GM21360 (cell line): ENCODE measurements around the gene NCOA1.

Experiments used
- ATAC-seq: cut with Tn5 transposase; IDR thresholded peaks from one replicate; pipeline ENCODE4 v1.9.1; 2021; ENCODE audit warnings: mild to moderate bottlenecking, moderate library complexity; ENCODE audit not compliant: unreplicated experiment

NCOA1 gene

DNA sequence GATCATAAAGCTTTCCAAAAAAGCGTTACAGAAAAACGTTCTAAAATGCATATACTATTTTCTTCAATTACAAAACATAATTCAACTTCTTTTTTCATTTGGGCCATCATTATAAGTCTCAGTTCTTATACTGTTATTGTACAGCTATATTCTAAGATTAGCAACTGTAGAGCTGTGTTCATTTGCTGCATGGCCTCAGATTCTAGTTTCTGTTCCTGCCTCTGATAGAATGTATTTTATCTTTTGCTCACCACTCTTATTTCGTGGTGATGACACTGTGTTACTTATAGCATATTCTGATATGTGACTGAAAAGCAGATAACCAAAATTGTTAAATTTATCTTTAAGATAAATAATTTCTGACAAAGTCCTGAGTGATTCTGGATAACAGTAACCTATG, 234.9 kb downstream of the NCOA1 start:
- ATAC-seq, result no peak

DNA sequence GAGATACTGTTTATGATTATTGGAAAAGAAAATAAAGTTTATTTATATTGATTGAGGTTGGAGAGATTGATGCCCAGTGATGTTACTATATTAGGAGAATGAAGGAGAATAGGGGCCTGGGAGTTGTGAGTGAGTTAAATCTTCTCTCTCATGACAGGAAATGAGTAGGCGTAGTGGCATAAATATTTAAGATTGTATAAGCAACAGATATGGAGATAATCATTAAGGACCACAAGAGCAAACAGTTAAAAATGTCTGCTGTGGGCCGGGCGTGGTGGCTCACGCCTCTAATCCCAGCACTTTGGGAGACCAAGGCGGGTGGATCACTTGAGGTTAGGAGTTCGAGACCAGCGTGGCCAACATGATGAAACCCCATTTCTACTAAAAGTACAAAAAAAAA, 239.4 kb downstream of the NCOA1 start:
- ATAC-seq, result no peak

DNA sequence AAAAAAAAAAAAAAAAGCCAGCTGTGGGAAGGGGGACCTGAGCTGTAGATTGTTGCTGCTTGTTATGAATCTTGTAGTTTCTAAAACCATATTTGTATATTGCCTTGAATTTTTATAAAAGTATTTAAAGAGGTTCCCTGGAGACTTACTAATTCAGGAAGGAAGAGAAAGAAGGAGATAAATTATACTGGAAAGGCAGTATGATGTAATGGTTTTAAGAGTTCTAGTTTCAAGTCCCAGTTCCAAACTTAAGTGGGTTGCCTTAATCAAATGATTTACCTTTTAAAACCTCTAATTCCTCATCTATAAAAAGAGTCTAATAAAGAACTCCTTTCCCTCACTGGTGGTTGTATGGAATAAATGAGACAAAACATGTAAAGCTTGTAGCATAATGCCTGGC, 240.0 kb downstream of the NCOA1 start:
- ATAC-seq, result no peak

DNA sequence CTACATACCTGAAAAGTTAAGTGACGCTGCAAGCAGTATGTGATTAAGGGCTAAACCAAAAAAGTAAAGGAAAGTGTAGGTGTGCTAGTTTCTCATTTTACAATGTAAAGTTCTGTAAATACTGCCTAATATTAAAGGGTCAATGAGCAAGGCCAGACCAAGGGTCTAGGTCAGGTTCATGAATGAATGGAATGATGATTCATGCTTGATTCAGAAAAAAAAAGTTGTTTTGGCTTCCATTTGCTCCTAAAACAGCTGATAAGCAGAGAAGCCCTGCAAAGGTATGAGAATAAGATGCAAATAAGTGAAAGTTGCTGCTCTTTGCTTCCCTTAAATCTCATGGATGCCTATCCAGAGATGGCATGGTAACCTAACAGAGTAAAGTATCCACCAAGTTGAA, 240.9 kb downstream of the NCOA1 start:
- ATAC-seq, result no peak

DNA sequence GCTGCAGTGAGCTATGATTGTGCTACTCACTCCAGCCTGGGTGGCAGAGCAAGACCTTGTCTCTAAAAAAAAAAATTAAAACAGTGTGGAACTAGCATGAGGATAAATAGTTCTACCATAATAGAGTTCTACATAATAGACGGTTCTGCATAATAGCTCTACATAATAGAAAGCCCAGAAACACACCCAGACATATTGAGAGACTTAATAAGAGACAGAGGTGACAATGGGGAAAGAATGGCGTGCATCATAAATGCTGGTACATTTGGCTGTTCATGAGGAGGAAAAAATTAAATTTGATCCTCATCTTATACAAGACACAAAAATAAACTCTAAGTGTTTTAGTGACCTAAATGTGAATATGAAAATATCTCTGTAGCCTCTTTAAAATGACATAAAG, 243.7 kb downstream of the NCOA1 start:
- no peak for ATAC-seq

DNA sequence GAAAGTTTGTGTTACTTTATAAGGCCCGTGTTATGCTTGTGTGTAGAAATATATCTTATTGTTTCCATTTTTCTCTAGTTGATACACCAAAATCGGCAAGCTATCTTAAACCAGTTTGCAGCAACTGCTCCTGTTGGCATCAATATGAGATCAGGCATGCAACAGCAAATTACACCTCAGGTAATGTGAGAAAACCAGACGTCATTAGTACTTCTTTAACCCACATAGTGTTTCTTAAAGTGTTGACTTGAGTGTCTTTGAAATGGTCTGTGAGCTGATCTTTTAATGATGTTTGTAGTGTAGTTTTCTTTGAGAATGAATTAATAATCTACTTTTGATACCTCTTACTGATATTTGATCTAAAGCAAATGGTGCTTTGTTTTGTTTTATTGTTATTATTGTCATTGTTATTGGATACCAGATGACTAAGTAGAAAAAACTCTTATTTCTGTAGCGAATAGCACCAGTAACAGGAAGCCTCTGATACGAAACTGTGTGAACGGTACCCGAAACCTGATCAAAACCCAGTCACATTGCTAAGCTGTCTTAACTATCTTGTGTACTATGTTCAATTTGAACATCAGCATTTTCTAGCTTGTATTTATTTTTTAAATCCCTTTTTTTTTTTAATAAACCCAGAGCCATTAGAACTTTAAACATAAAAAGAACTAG, 248.4 kb downstream of the NCOA1 start:
- no peak for ATAC-seq

DNA sequence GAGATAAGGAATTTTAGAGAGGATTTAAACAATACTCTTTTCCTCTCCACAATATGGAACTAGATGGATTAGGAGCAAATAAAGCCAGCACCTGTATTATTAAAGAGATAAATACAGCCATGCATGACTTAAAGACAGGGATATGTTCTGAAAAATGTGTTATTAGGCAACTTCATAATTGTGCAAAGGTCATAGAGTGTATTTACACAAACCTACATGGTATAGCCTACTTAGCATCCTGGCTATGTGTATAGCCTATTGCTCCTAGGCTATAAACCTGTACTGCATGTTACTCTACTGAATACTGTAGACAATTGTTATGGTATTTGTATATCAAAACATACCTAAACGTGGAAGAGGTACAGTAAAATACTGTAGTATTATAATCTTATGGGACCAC, 249.1 kb downstream of the NCOA1 start:
- ATAC-seq, result no peak

DNA sequence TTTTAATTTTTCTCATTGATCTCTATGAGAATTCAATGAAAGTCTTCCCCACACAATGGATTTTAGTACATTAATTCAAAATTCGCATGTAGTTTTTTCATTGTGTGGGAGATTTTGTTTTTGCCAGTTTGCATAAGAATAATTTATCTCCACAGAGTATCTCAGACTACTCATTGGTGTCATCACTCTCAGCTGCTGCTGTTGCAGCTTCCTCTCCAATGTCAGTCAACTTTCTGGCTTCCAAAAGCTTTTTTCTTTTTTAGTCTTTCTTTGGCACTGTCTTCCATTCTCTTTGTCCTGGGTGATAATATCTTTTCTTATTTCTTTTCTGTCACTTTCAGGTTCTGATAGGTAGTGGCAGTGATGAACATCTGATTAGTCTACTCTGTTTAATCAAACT, 251.7 kb downstream of the NCOA1 start:
- ATAC-seq, result no peak

DNA sequence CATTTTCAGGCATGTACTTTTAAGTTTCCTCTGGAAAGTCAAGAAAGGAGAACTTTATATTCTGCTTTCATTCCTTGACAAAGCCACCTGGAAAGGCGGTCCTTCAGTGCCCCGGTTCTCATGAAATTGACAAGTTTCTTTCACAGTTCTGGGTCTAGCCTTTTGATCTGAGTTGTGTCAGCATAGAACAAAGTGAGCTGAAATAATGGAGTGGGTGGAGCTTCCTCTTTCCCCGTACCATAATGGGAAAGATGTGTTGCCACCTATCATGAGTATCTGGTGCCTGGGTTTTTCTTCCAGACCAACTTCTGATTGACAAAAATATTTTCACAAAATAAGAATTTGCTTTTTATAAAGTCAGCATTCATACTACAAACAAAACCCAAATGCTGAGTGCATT, 252.9 kb downstream of the NCOA1 start:
- ATAC-seq, result no peak

DNA sequence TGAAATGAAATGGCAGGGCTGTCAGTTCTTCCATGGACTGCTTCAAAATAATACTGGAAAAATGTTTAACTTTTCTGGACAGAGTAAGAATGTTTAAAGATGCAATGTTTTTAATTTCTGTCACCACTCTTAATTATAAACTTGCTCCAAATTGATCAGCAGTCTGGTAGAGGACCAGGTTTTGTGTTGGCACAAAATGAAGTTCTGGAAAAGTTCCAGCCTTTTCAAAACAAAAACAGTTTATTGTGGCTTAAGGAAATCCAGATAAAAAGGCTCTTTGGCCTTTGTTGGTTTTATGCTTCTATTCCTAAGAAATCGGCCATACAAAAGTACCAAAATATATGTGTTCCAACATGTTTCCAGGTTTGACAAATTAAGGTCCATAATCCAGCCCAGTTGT, 253.3 kb downstream of the NCOA1 start:
- no peak for ATAC-seq

DNA sequence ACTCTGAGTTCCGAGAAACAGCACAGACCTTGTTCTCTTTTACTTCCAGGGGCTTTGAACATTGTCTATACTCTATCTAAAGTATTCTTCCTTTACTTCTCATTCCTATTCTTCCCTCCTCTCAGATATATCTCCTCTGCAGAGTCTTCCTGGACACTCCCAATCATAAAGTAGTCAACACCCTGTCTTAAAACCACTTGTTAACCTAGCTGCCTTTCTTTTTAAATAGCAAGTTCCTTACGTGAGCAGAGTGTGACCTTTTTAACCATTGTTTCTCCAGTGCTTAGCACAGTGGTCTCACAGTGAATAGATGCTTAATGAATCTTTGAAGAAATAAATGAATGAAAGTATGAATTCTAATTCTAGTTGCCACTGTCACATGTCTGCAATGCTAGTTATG, 254.8 kb downstream of the NCOA1 start:
- no peak for ATAC-seq

DNA sequence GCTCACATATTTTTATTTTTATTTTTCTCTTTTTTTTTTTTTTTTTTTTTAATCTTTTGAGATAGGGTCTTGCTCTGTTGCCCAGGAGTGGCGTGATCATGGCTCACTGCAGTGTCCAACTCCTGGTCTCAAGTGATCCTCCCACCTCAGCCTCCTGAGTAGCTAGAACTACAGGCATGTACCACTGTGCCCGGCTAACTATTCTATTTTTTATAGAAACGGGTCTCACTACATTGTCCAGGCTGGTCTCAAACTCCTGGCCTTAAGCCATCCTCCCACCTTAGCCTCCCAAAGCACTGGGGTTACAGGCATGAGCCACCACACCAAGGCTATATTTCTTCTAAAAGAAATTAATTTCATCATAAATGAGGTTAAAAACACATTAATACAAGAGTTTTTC, 256.2 kb downstream of the NCOA1 start:
- ATAC-seq, result no peak

DNA sequence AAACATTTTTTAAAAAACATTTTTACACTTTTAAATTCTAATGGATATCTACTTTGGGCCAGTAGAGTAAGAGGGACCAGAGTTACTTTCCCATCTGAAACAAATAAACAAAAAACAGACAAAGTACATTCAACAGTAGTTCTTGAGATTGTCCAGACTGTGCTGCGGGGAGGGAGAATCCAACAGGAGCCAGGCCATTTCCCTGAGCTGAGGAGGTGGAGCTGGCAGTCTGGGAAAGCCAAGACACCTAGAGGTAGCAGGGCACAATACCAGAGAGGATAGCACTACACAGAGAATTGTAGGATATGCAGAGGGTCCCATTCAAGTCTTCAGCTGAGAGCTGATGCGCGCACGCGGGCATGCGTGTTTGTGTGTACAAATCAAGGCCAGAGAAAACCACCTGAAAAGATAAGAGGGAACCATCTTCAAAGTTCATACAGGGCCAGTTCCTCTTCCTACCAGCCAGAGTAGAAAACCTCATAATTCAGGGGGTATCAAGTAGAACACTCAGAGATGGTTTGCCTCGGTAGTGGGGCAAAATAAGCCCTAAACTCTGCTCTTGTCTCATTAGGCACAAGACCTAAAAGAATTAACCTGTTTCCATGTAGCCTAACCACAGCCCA, 258.1 kb downstream of the NCOA1 start:
- no peak for ATAC-seq

DNA sequence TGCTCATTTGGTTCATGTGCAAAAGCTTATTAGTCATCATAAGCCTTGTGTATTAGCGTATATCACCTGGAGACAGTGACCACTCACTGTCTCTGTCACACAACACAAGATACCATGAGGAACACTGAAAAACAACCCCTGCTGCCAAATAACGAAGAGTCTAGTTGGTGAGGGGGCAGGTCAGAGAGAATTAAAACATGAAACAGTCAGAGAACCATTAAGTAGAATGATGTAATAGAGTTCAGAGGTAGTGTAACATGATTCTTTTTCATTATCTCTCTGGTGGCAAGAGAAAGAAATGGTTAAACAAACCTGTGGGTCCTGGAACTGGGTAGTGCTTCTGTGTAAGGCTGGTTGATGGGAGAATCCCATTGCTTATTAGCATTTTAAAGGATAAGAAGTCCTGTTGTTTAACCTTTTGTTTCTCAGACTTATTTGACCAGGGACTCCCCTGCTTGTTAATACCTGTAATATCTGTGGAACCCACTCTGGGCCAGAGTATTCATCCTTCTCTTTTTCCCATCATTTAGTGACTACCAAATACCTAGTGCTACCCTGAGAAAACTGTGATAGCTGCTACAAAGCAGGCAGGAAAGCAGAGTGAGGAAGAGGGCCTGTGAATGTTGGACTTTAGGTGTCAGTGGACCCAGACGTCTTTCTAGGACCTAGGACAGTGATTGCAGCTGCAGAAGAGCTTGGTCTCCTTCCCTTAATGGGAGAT, 264.1 kb downstream of the NCOA1 start:
- no peak for ATAC-seq

DNA sequence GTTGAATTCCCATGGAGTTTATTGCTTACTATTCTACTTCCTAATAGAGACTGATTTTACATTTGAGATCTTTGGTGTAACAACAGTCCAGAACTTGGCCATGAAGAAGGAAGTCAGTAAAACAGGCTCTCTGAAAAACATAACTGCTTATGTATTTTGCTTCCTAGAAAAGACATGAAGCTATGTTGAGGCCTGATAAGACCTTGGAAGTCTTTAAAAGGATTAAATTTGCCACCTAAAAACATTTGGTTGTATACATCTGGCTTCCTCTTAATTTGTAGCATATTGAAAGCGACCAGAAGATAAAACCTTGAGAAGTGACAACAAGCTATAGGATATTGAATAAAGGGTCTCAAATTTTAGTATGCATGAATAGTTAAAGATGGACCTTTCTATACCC, 265.7 kb downstream of the NCOA1 start:
- no peak for ATAC-seq

DNA sequence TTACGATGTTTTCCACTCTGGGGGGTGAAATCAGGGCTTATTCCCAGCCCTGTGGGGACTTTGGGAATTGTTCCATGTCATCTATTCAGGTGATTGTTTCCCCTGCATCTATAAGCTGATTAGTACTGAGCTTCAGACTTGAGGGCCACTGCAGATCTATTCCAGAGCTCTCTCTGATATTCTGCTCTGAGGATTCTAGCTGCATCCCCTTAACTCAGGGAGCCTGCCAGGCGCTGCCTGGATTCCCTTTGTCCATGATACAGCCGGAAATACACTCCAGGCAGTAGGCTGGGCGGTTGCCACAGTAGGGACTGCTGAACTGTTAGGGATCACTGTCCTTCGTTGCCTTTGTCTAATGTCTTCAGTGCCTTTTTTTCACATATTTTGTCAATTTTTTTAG, 270.8 kb downstream of the NCOA1 start:
- ATAC-seq, result no peak

DNA sequence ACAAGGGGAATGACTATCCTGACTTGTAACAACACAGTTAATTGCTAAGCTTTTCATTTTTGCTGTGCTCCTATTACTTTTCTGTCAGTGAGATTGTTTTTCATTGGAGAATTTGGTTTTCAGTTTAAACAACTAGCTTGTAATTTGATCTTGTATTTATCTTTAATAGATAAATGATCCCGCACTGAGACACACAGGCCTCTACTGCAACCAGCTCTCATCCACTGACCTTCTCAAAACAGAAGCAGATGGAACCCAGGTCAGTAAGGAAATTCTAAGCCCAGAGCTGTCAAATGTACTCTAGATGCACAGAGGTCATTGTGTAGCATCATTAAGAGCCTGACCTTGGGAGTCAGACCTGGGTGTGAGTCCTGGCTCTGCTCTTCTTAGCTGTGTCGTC, 271.5 kb downstream of the NCOA1 start:
- no peak for ATAC-seq

DNA sequence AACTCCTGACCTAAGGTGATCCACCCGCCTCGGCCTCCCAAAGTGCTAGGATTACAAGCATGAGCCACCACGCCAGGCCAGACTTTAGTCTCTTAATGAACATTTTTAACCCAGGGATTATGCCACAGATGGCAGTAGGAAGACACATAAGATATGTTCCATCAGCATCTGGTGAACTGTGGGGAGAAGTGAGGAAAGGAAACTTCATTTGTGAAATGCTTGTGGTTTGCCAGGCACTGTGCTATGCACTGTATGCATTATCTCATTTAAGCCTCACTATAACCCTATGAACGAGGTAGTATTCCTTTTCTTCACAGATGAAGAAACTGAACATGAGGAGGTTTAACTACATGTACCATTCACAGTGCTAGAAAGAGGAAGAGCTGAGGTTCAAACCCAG, 272.8 kb downstream of the NCOA1 start:
- ATAC-seq, result no peak

DNA sequence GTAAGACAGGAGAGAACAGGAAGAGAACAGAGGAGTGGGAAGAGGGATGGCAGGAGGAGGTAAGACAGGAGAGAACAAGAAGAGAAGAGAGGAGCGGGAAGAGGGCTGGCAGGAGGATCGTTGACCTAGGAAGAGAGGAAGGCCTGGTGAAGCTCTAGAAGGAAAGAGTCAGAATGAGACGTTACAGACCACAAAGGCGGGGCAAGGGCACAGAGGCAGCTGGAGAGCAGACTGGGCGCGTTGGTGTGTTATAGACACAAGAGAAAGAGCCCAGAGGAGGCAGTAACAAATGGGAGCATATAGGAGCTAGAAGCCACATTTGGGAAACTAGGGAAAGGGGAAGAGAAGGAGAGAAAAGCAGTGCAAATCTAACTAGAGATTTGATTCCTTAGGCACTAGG, 275.6 kb downstream of the NCOA1 start:
- no peak for ATAC-seq

DNA sequence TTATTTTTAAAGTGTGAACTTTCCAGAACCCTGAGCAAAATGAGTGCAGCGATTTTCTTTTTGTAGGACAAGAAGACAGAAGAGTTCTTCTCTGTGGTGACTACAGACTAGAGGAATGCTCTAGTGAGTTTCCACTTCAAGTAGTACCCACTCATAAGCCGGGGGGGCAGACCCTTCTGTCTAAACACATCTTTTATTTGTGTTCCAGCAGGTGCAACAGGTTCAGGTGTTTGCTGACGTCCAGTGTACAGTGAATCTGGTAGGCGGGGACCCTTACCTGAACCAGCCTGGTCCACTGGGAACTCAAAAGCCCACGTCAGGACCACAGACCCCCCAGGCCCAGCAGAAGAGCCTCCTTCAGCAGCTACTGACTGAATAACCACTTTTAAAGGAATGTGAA, 277.0 kb downstream of the NCOA1 start:
- ATAC-seq, result no peak

DNA sequence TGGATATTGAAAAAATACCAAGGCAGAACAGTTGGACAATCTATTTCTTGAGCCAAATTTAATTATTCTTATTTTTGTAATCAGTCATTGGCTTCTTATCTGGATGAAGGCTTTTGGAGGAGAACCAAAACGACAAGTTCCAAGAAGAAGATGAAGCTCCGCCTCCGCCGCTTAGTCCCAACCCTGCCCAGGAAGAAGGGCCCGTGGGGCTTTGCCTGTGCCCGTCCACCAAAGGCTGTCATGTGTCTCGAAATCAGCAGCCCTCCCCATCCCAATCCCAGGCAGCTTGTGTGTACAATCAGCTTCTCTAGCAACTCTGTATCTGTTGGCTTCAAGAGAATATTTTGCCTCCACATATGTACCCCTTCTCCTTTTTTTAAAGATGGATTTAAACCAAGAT, 277.5 kb downstream of the NCOA1 start:
- no peak for ATAC-seq

DNA sequence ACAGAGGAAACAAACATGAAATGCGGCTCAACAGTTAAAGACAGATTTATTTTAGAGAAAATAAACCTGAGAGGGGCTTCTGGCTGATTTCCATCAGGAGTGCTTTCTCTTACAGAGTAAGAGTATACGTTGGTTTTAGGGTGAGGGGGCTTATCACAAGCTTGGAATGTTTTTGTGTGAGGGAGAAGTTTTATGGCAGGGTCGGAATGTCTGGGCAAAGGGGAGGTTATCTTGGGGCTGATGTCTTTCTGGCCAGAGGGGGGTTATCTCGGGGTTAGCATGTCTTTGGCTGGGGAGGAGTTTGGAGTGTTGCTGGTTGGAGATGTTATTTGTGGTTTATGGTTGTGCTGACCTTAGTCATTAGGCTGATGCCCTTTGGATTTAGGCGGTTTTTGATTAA, 280.0 kb downstream of the NCOA1 start:
- no peak for ATAC-seq
